ENCODE data around the gene PRRX1.

DNA sequence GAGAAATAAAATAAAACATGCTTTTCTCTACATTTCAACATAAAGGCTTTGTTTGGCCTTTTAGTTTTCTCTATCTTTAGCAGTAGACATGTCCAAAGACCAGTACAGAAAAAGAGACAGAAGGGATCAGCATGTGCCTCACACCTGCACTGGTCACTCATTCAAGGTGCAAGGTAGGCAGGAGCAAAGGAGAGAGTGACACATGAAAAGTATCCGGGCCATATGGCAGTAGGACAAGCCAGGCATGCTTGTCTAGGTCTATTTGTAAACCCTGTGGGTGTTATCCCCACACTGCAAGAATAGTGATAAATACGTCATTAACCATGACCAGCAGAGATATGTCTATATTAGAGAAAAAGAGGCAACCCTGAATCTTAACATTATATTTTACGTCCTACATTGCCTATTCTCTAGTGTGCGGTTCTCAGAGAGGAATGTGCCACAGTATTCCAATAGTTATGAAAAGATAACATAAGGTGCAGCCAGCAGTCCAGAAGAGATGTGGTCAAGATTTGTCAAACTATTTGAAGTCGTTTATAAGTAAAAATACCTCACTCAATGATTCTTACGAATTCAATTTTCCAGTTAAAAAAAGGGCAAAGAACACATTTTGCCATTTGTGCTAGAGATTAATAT lies 32.1 kb downstream of the PRRX1 start:
- TF ChIP-seq RARB (CRISPR knock-in tag; IDR thresholded peaks at IDR 0.05): no peak
- TF ChIP-seq TCF4 (CRISPR knock-in tag; IDR thresholded peaks at IDR 0.05; ENCODE audit: borderline replicate concordance): no peak
- TF ChIP-seq, protein P1, sequence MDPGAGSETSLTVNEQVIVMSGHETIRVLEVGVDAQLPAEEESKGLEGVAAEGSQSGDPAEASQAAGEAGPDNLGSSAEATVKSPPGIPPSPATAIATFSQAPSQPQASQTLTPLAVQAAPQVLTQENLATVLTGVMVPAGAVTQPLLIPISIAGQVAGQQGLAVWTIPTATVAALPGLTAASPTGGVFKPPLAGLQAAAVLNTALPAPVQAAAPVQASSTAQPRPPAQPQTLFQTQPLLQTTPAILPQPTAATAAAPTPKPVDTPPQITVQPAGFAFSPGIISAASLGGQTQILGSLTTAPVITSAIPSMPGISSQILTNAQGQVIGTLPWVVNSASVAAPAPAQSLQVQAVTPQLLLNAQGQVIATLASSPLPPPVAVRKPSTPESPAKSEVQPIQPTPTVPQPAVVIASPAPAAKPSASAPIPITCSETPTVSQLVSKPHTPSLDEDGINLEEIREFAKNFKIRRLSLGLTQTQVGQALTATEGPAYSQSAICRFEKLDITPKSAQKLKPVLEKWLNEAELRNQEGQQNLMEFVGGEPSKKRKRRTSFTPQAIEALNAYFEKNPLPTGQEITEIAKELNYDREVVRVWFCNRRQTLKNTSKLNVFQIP (CRISPR knock-in tag; IDR thresholded peaks at IDR 0.05; ENCODE audit: borderline replicate concordance, low read depth): no peak
- no peak for TF ChIP-seq PATZ1 (CRISPR knock-in tag; IDR thresholded peaks at IDR 0.05; ENCODE audit: borderline replicate concordance)
- TF ChIP-seq, protein P2, sequence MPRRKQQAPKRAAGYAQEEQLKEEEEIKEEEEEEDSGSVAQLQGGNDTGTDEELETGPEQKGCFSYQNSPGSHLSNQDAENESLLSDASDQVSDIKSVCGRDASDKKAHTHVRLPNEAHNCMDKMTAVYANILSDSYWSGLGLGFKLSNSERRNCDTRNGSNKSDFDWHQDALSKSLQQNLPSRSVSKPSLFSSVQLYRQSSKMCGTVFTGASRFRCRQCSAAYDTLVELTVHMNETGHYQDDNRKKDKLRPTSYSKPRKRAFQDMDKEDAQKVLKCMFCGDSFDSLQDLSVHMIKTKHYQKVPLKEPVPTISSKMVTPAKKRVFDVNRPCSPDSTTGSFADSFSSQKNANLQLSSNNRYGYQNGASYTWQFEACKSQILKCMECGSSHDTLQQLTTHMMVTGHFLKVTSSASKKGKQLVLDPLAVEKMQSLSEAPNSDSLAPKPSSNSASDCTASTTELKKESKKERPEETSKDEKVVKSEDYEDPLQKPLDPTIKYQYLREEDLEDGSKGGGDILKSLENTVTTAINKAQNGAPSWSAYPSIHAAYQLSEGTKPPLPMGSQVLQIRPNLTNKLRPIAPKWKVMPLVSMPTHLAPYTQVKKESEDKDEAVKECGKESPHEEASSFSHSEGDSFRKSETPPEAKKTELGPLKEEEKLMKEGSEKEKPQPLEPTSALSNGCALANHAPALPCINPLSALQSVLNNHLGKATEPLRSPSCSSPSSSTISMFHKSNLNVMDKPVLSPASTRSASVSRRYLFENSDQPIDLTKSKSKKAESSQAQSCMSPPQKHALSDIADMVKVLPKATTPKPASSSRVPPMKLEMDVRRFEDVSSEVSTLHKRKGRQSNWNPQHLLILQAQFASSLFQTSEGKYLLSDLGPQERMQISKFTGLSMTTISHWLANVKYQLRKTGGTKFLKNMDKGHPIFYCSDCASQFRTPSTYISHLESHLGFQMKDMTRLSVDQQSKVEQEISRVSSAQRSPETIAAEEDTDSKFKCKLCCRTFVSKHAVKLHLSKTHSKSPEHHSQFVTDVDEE (CRISPR knock-in tag; IDR thresholded peaks at IDR 0.05): no peak
- TF ChIP-seq ZFP30 (CRISPR knock-in tag; IDR thresholded peaks at IDR 0.05): no peak
- no peak for TF ChIP-seq ESRRG (CRISPR knock-in tag; IDR thresholded peaks at IDR 0.05)
- TF ChIP-seq GLIS3 (CRISPR knock-in tag; IDR thresholded peaks at IDR 0.05): no peak
- TF ChIP-seq OSR1 (CRISPR knock-in tag; IDR thresholded peaks at IDR 0.05): no peak
- TF ChIP-seq ZFP3 (CRISPR knock-in tag; IDR thresholded peaks at IDR 0.05): no peak
- no peak for TF ChIP-seq ZNF70 (CRISPR knock-in tag; IDR thresholded peaks at IDR 0.05)
- no peak for TF ChIP-seq BACH2 (CRISPR knock-in tag; IDR thresholded peaks at IDR 0.05; ENCODE audit: borderline replicate concordance)
- no peak for TF ChIP-seq SNAI2 (CRISPR knock-in tag; IDR thresholded peaks at IDR 0.05)
